Mucosa of descending colon (tissue), 3 donors: ENCODE measurements around the gene RASGRP3. TPM values are rescaled to one million over a fixed set of nuclear protein-coding genes. Genes with fewer than 3 reads are reported as not detected.

Experiments used
- ATAC-seq: fragments of 200-7000 bp; cut with Tn5 transposase; one replicate; pipeline ENCODE4 v1.9.1; 2020; ENCODE audit warnings: mild to moderate bottlenecking, moderate library complexity
- DNase-seq, 3 donors: peaks; one replicate each; pipeline ENCODE4 v3.0.0-alpha.2; 2020
- H3K36me3 ChIP-seq: fragments of 200-600 bp; one replicate; pipeline ENCODE4 v1.8.0; 2021; ENCODE audit warnings: low read depth, mild to moderate bottlenecking
- H3K4me1 ChIP-seq: fragments of 200-600 bp; one replicate; pipeline ENCODE4 v1.8.0; 2021; ENCODE audit warnings: low read depth, mild to moderate bottlenecking
- H3K4me3 ChIP-seq: fragments of 200-600 bp; one replicate; pipeline ENCODE4 v1.8.0; 2021; ENCODE audit warnings: mild to moderate bottlenecking
- H3K9me3 ChIP-seq: fragments of 200-600 bp; one replicate; pipeline ENCODE4 v1.8.0; 2021; ENCODE audit warnings: mild to moderate bottlenecking
- intact Hi-C, 2 donors: fragments of 100-400 bp; cut with DNase I in 1 of 2; cut with micrococcal nuclease in 1 of 2; formaldehyde crosslinking; loops; one replicate each; pipeline versions ENCODE4 v1.11.0 to v1.11.1; 2022; cut with DNase I, micrococcal nuclease
- total RNA-seq, 3 donors: library from RNA; stranded (reverse); fragmentation: NEBNext Ultra II Directional in 2 of 3; extraction: Animal tissue kit (Norgen Biotek cat#: 25700) in 2 of 3; gene quantifications; one replicate each; pipeline versions ENCODE4 v1.2.1 to v1.2.4, GENCODE V29; 2021 to 2023
- TF ChIP-seq, protein P1 (sequence below): fragments of 200-600 bp; IDR thresholded peaks from one replicate; pipeline ENCODE4 v1.8.0; 2022; ENCODE audit warnings: antibody characterized with exemption, mild to moderate bottlenecking
- donor health status: DM: no; HTN: no; CAD: no; lungs with moderate emphysema.
- donor health status: DM: no; HTN: no; CAD: no.
- donor health status: DM: no; HTN: yes; CAD: no.

The RASGRP3 gene
- total RNA-seq, 3 donors from 2014 or later, result 3.8 to 6.1 (median 5.4) TPM

DNA sequence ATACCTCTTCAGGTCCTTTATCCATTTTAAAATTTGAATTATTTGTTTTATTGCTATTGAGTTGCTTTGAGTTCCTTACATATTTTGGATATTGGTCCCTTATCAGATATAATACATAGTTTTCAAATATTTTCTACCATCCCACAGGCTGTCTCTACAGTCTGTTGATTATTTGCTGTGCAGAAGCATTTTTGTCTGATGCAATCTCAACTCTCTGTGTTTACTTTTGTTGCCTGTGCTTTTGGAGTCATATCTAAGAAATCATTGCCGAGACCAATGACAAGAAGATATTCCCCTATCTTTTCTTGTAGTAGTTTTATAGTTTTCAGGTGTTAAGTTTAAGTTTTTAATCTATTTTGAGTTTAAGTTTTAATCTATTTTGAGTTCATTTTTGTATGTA is 25.2 kb upstream of the RASGRP3 start:
- Histone ChIP-seq H3K4me1 (no peaks in the 10 kb centered on the region), H3K9me3 (no peaks in the 10 kb centered on the region), H3K4me3 (no peak overlapping the region), H3K36me3 (no peaks in the 10 kb centered on the region)
- intact Hi-C loops, result no loop called here
- TF ChIP-seq, protein P1, sequence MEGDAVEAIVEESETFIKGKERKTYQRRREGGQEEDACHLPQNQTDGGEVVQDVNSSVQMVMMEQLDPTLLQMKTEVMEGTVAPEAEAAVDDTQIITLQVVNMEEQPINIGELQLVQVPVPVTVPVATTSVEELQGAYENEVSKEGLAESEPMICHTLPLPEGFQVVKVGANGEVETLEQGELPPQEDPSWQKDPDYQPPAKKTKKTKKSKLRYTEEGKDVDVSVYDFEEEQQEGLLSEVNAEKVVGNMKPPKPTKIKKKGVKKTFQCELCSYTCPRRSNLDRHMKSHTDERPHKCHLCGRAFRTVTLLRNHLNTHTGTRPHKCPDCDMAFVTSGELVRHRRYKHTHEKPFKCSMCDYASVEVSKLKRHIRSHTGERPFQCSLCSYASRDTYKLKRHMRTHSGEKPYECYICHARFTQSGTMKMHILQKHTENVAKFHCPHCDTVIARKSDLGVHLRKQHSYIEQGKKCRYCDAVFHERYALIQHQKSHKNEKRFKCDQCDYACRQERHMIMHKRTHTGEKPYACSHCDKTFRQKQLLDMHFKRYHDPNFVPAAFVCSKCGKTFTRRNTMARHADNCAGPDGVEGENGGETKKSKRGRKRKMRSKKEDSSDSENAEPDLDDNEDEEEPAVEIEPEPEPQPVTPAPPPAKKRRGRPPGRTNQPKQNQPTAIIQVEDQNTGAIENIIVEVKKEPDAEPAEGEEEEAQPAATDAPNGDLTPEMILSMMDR, result no peak
- no peak for DNase-seq
- ATAC-seq, result no peak

DNA sequence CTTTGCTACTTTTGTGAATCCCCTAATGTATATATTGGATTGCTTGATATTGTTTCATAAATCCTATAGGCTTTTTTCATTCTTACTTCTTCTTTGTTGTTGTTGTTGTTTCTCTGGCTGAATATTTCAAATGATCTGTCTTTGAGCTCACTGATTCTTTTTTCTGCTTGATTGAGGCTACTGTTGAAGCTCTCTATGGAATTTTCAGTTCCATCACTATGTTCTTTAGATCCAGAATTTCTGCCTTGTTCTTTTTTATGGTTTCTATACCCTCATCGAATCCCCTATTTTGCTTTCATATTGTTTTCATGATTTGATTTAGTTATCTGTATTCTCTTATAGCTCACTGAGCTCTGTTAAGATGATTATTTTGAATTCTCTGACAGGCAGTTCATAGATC is 24.6 kb upstream of the RASGRP3 start:
- H3K36me3 ChIP-seq, result no peaks in the 10 kb centered on the region
- H3K4me3 ChIP-seq, result no peak overlapping the region
- intact Hi-C loops, result no loop called here
- TF ChIP-seq, protein P1, result no peak
- no peaks in the 10 kb centered on the region for H3K9me3 ChIP-seq
- H3K4me1 ChIP-seq, result no peaks in the 10 kb centered on the region
- ATAC-seq (no peak), DNase-seq (no peak)

DNA sequence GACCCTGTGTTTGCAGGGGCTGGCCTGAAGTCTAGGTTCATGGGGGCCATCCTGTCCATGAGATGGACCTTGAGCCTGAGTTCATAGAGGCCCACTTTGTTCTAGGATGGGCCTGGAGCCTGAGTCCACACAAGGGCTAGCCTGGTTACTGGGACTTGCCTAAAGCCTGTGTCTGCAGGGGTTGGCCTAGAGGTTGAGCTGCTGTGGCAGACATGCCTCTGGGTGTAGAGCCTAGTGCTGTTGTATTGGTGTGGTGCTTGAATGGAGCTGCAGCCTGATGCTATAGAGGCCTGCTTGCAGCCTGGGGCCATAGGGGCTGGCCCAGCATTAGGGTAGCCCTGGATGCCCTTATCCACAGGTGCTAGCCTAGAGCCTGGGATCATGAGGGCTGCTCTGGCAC is 23.9 kb upstream of the RASGRP3 start:
- H3K9me3 ChIP-seq, result no peaks in the 10 kb centered on the region
- no peaks in the 10 kb centered on the region for H3K4me1 ChIP-seq
- DNase-seq, result no peak
- ATAC-seq, result no peak
- no peak overlapping the region for H3K4me3 ChIP-seq
- H3K36me3 ChIP-seq, result no peaks in the 10 kb centered on the region
- TF ChIP-seq, protein P1, result no peak
- intact Hi-C loops, result no loop called here

DNA sequence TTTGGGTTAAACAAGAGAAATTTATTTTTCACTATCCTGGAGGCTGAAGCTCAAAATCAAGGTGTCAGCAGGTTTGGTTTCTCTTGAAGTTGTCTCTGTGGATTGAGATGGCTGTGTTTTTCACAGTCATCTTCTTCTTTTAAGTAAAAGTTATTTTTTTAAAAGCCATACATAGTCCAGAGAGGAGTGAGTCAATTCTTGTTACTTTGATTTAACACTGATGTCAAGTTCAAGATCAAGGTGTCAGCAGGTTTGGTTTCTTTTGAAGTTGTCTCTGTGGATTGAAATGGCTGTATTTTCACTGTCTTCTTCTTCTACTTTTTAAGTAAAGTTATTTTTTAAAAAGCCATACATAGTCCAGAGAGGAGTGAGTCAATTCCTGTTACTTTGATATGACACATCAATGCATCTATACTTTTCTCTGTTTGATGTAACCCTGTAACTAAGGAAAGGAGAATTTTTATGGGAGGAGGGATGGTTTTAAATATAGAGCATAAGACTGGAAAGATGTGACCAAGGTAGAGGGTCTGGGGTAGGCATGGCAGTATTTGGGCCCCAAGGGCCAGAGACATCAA is 22.5 kb upstream of the RASGRP3 start:
- Histone ChIP-seq H3K4me1 (no peaks in the 10 kb centered on the region), H3K4me3 (no peak overlapping the region), H3K9me3 (no peaks in the 10 kb centered on the region), H3K36me3 (no peaks in the 10 kb centered on the region)
- TF ChIP-seq, protein P1, result no peak
- DNase-seq (no peak), ATAC-seq (no peak)
- intact Hi-C loops, result no loop called here

DNA sequence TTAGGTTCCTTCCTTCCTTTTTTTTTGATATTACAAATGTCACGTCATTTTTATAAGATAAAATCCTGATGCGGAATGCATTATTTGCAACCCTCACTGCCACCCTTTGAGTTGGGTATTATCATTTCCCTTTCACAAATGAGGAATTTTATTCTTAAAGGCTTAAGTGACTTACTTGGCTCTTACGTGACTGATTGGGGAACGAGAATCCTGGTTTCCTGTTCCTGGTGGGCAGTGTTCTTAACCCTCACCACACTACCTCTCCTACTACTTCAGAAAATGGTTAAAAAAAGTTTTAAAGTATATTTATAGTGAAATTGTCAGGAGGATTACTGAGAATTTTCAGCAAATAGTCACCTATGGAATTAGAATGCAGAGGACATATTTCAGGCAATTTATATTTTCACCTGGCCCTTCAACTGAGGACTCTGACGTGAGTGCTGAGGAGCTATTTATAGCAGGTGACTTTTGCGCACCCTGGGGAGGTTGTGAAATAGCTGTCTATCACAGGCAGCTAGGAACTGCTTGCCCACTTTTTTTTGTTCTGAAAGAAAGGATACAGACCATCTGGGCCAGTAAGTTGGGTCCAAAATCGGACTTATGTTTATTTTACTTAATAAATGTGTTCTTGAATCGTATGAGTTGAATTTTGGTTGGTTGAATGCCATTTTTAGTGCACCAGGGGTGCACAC is 18.7 kb upstream of the RASGRP3 start:
- intact Hi-C loops, result no loop called here
- no peaks in the 10 kb centered on the region for H3K36me3 ChIP-seq
- DNase-seq, result no peak

More for the DNA sequence above, 18.7 kb upstream of the RASGRP3 start:
- Histone ChIP-seq H3K4me1 (no peaks in the 10 kb centered on the region), H3K9me3 (no peaks in the 10 kb centered on the region), H3K4me3 (no peak overlapping the region)
- TF ChIP-seq, protein P1, result no peak
- ATAC-seq, result no peak
